DOHH2 (cell line): ENCODE measurements around the gene MLLT10.

ENCODE experiments used
- EZH2phosphoT487 ChIP-seq: fragments of 200-600 bp; sonication (generic); IDR thresholded peaks from 2 replicates; pipeline ENCODE4 v1.6.1; 2017; ENCODE audit warnings: borderline replicate concordance, mild to moderate bottlenecking, antibody characterized with exemption, low read length, moderate library complexity, mixed read lengths
- TF ChIP-seq, protein P1 (sequence below): fragments of 200-600 bp; sonication (generic); IDR thresholded peaks from one replicate; pipeline ENCODE4 v1.5.1; 2014; ENCODE audit warnings: antibody characterized with exemption, mild to moderate bottlenecking, low read depth, low read length; ENCODE audit not compliant: poor library complexity, severe bottlenecking

DNA sequence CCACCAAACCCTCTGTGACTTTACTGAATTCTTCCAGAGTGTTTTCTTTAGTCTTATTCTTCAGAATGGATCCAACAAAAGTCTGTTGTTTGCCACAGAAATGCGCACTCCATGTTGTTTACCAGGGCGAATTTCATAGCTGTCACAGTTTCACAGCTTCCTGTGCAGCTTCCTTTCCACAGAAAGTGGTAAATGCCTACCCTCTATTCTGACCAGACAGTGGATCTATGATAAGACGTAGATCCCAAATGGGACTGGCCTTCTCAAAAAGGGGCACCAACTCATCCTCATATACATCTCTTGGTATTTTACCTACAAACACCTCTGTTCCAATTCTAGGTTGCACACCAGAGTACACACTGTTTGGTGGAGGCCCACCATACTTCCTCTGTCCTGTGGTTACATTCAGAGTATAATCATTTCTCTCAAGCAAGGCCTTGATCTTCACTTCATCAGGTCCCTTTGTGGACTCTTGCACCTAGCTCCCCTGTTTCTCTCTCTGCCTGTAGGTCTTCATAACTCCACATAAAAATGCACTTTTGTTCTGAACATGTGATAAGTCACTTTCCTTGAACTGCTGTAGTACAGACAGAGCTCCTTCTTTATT lies 91.7 kb downstream of the MLLT10 start:
- TF ChIP-seq, protein P1, sequence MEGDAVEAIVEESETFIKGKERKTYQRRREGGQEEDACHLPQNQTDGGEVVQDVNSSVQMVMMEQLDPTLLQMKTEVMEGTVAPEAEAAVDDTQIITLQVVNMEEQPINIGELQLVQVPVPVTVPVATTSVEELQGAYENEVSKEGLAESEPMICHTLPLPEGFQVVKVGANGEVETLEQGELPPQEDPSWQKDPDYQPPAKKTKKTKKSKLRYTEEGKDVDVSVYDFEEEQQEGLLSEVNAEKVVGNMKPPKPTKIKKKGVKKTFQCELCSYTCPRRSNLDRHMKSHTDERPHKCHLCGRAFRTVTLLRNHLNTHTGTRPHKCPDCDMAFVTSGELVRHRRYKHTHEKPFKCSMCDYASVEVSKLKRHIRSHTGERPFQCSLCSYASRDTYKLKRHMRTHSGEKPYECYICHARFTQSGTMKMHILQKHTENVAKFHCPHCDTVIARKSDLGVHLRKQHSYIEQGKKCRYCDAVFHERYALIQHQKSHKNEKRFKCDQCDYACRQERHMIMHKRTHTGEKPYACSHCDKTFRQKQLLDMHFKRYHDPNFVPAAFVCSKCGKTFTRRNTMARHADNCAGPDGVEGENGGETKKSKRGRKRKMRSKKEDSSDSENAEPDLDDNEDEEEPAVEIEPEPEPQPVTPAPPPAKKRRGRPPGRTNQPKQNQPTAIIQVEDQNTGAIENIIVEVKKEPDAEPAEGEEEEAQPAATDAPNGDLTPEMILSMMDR: no peak
- no peak for TF ChIP-seq EZH2phosphoT487
